AG09309 (cell line): Measurements from ENCODE around the gene GLYATL3.
"Not testable (repeated sequence)": the region's sequence is repeated elsewhere in the genome, so short reads cannot be mapped to it uniquely, and the experiment has no call there.

Experiments
- DNase-seq: peaks from one replicate; pipeline ENCODE4 v3.0.0-alpha.2; 2010; ENCODE audit warnings: low read depth
- H3K4me3 ChIP-seq: 2 replicates; pipeline ENCODE4 v1.5.1; 2011; ENCODE audit warnings: mild to moderate bottlenecking, low read depth, low read length, moderate library complexity; ENCODE audit not compliant: control insufficient read depth
- CTCF ChIP-seq: IDR thresholded peaks from 2 replicates; pipeline ENCODE4 v1.5.1; 2011; ENCODE audit warnings: mild to moderate bottlenecking, low read depth, low read length, inconsistent platforms; ENCODE audit not compliant: insufficient read depth, control insufficient read depth; ENCODE audit errors: missing control alignments

The GLYATL3 gene

GRCh38 chr6:49462927-49463611 lies 36.7 kb upstream of the GLYATL3 start, which contains the start of the genes CENPQ and MMUT:
Gene CENPQ (plus strand): TSS chr6:49463370. CDS start chr6:49470177, 6,807 bp downstream.
Gene MMUT (minus strand): TSS chr6:49463253. CDS start chr6:49459466, 3,787 bp downstream.
- peak; percentile 72 for DNase-seq
- no peak for TF ChIP-seq CTCF
- H3K4me3 ChIP-seq: peak within 1 kb of the TSS; percentile 68

DNA sequence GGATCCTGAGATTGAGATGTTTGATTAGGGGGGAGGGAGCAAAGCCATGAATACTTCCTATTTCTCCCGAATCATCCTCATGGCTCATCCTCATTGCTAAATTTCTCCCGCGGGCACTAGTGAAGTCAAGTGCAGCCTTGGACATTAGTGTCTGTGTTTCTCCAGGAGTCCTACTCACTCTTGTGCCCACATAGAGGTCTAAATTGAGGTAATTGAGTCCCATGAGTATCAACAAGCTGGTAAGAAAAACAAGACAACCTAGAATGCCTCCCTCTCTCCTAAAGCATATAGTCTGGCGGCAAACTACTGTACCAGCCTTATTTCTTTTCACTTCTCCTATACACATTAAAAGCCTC lies 36.1 kb upstream of the GLYATL3 start:
- DNase-seq: no peak
- peak overlapping the region; percentile 68 for H3K4me3 ChIP-seq
- TF ChIP-seq CTCF: no peak

GRCh38 chr6:49464691-49465090 lies 35.0 kb upstream of the GLYATL3 start:
- DNase-seq: no peak
- no peak overlapping the region for H3K4me3 ChIP-seq
- no peak for TF ChIP-seq CTCF

DNA sequence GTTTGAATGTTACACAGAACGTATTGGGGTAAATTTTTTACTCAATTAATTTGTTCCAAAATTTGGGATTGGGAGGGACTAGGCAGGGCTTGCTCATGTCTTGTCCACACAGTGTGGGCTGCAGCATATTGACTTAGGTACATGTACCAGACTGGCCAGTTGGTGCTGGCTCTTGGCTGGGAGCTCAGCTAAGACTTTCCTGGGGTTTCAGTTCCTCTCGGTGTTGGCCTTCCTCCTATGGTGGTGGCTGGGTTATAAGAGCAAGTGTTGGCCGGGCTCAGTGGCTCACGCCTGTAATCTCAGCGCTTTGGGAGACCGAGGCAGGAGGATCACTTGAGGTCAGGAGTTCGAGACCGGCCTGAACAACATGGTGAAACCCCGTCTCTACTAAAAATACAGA lies 31.7 kb upstream of the GLYATL3 start:
- no peak for DNase-seq

GRCh38 chr6:49476564-49476963 lies 23.2 kb upstream of the GLYATL3 start:
- not testable (repeated sequence) for DNase-seq, H3K4me3 ChIP-seq

More for the DNA sequence above, 31.7 kb upstream of the GLYATL3 start:
- no peak for TF ChIP-seq CTCF
- H3K4me3 ChIP-seq: no peak overlapping the region

DNA sequence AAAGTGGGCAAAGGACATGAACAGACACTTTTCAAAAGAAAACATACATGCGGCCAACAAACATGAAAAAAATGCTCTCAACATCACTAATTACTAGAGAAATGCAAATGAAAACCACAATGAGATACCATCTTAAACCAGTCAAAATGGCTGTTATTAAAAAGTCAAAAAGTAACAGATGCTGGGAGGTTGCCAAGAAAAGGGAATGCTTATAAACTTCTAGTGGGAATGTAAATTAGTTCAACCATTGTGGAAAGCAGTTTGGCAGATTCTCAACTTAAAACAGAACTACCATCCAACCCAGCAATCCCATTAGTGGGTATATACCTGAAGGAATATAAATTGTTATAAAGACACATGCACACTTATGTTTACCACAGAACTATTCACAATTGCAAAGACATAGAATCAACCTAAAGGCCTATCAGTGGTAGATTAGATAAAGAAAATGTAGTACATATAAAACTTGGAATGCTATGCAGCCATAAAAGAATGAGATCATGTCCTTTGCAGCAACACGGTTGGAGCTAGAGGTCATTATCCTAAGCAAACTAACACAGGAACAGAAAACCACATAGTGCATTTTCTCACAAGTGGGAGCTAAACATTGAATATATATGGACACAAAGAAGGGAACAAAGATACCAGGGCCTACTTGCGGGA lies 20.3 kb upstream of the GLYATL3 start:
- TF ChIP-seq CTCF: no peak
- H3K4me3 ChIP-seq: no peak overlapping the region
- DNase-seq: no peak

DNA sequence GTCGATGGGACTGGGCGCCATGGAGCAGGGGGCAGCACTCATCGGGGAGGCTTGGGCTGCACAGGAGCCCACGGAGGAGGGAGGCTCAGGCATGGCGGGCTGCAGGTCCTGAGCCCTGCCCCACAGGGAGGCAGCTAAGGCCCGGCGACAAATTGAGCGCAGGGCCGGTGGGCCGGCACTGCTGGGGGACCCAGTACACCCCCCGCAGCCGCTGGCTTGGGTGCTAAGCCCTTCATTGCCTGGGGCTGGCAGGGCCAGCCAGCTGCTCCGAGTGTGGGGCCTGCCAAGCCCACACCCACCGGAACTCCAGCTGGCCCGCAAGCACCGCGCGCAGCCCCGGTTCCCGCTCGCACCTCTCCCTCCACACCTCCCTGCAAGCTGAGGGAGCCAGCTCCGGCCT lies 17.9 kb upstream of the GLYATL3 start:
- H3K4me3 ChIP-seq, DNase-seq: not testable (repeated sequence)

DNA sequence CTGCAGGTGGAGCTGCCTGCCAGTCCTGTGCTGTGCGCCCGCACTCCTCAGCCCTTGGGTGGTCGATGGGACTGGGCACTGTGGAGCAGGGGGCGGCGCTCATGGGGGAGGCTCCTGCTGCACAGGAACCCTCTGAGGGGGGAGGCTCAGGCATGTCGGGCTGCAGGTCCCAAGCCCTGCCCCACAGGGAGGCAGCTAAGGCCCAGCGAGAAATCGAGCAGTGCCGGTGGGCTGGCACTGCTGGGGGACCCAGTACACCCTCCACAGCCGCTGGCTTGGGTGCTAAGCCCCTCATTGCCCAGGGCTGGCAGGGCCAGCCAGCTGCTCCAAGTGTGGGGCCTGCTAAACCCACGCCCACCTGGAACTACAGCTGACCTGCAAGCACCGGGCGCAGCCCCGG lies 16.3 kb upstream of the GLYATL3 start:
- DNase-seq, H3K4me3 ChIP-seq: not testable (repeated sequence)
